Measurements from ENCODE around the gene NDE1.

GRCh38 chr16:15775663-15776304 is 125.7 kb downstream of the NDE1 start:
- TF ChIP-seq CTCF (IDR thresholded peaks at IDR 0.05; ENCODE audit: insufficient read depth, low read depth, low read length) (no peak), EZH2 (IDR thresholded peaks at IDR 0.05; ENCODE audit: insufficient read depth, low read length) (no peak)
